HepG2 (cell line): ENCODE data around the gene EPHX1. TPM values are rescaled to one million over a fixed set of nuclear protein-coding genes. Genes with fewer than 3 reads are reported as not detected.

Experiments
- AKNA ChIP-seq: sonication (generic); formaldehyde crosslinking; IDR thresholded peaks from 2 replicates; pipeline ENCODE4 v1.4.0; 2020; ENCODE audit warnings: missing genetic modification reagents, borderline replicate concordance
- ETV5 ChIP-seq: IDR thresholded peaks from 2 replicates; pipeline ENCODE4 v1.6.1; 2018; ENCODE audit warnings: missing biosample characterization, missing genetic modification reagents, inconsistent platforms, borderline replicate concordance
- MAFG ChIP-seq: sonication (generic); formaldehyde crosslinking; IDR thresholded peaks from 2 replicates; pipeline ENCODE4 v1.5.1; 2020; ENCODE audit warnings: mild to moderate bottlenecking, missing genetic modification reagents
- MAX ChIP-seq: IDR thresholded peaks from 2 replicates; pipeline ENCODE4 v1.6.1; 2012; ENCODE audit warnings: inconsistent platforms
- NFE2 ChIP-seq: sonication (generic); formaldehyde crosslinking; IDR thresholded peaks from 2 replicates; pipeline ENCODE4 v1.4.0; 2020; ENCODE audit warnings: missing genetic modification reagents
- PAWR ChIP-seq: sonication (generic); formaldehyde crosslinking; IDR thresholded peaks from 2 replicates; pipeline ENCODE4 v1.4.0; 2020; ENCODE audit warnings: missing genetic modification reagents, mild to moderate bottlenecking, borderline replicate concordance
- POLR2G ChIP-seq: fragments of 200-400 bp; formaldehyde crosslinking; IDR thresholded peaks from 2 replicates; pipeline ENCODE4 v1.6.1; 2018; ENCODE audit warnings: mild to moderate bottlenecking, low read depth, low read length, moderate library complexity
- TCF12 ChIP-seq, 2 experiments: fragments of 450-650 bp in 1 of 2; sonication (generic) in 1 of 2; formaldehyde crosslinking in 1 of 2; IDR thresholded peaks; 2 replicates each; pipeline versions ENCODE4 v1.6.1 to v1.8.0; 2017 to 2022; ENCODE audit warnings: antibody characterized with exemption in 1 of 2, mild to moderate bottlenecking in 1 of 2, missing genetic modification reagents in 1 of 2, moderate library complexity in 1 of 2
- THAP11 ChIP-seq: IDR thresholded peaks from 2 replicates; pipeline ENCODE4 v1.6.1; 2016; ENCODE audit warnings: missing biosample characterization, missing genetic modification reagents
- ZFP91 ChIP-seq: sonication (generic); formaldehyde crosslinking; IDR thresholded peaks from 2 replicates; pipeline ENCODE4 v1.9.0; 2022; ENCODE audit warnings: missing genetic modification reagents, mild to moderate bottlenecking, borderline replicate concordance
- ZNF33B ChIP-seq: sonication (generic); formaldehyde crosslinking; IDR thresholded peaks from 2 replicates; pipeline ENCODE4 v1.5.1; 2020; ENCODE audit warnings: mild to moderate bottlenecking, missing genetic modification reagents
- polyA plus RNA-seq, 8 experiments: library from polyadenylated mRNA; depleted of rRNA in 3 of 8; stranded (reverse) in 7 of 8; unstranded in 1 of 8; fragments of >200 nt; fragmentation: Illumina TruSeq in 4 of 8; extraction: Trizol in 4 of 8; gene quantifications; 2 replicates each; pipeline versions ENCODE4 v1.2.1 to v1.2.3, GENCODE V29; 2011 to 2016; ENCODE audit warnings: low read depth in 4 of 8, missing spikeins in 1 of 8, mixed read lengths in 1 of 8; ENCODE audit not compliant: insufficient read depth in 1 of 8
- total RNA-seq, 5 experiments: library from RNA; depleted of rRNA; stranded (reverse); fragments of >200 nt; fragmentation: Illumina TruSeq; extraction: Trizol; gene quantifications; 2 replicates each; pipeline ENCODE4 v1.2.3, GENCODE V29; 2016; ENCODE audit warnings: low read depth in 1 of 5
- TF ChIP-seq, protein P1 (sequence below): IDR thresholded peaks from 2 replicates; pipeline ENCODE4 v1.6.1; 2016; ENCODE audit warnings: missing compliant biosample characterization, missing genetic modification reagents, borderline replicate concordance
- TF ChIP-seq, protein P2 (sequence below): sonication (generic); formaldehyde crosslinking; conservative IDR thresholded peaks from 2 replicates; pipeline ENCODE4 v1.8.1; 2023; ENCODE audit warnings: missing genetic modification reagents
- TF ChIP-seq, protein P3 (sequence below): sonication (generic); formaldehyde crosslinking; IDR thresholded peaks from 2 replicates; pipeline ENCODE4 v1.8.0; 2022; ENCODE audit warnings: missing genetic modification reagents, mild to moderate bottlenecking, moderate library complexity, borderline replicate concordance

Gene EPHX1
- total and polyA plus RNA-seq, 2 of the 13 experiments (the other 11 are each of a cell fraction or from before 2014, with no cell fraction given), result 27.7 to 36.5 TPM

DNA sequence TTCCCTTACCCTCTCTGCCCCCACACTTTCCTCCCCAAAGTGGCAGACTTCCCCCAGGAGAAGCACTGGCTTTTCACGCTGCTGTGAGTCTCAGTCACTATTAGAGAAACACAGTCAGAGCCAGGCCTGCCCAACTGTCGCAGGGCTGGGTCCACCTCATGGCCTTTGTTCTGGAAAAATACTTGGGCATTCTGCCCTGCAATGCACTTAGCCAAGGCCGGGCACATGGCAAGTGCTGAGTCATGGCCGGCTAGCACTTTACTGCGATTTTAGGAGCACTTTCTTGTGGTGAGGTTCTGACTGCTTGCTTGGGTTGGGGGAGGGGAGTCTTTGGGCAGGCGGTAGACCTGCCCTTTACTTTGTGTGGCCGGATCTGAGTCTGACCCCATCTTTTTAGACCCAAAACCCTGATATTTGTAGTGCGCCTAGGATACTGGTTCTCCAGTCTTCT, 7.7 kb downstream of the EPHX1 start (continued):
- TF ChIP-seq MAX (peak; percentile 69), NFE2 (CRISPR knock-in tag) (peak; percentile 92), TCF12 (IDR thresholded peaks at IDR 0.05) (no peak), TCF12 (CRISPR knock-in tag; IDR thresholded peaks at IDR 0.05) (no peak), ETV5 (CRISPR knock-in tag) (no peak), THAP11 (CRISPR knock-in tag) (no peak), ZFP91 (CRISPR knock-in tag) (no peak), POLR2G (no peak), ZNF33B (CRISPR knock-in tag) (no peak), MAFG (CRISPR knock-in tag) (peak; percentile 61), PAWR (CRISPR knock-in tag) (no peak), AKNA (no peak)
- TF ChIP-seq, protein P1, sequence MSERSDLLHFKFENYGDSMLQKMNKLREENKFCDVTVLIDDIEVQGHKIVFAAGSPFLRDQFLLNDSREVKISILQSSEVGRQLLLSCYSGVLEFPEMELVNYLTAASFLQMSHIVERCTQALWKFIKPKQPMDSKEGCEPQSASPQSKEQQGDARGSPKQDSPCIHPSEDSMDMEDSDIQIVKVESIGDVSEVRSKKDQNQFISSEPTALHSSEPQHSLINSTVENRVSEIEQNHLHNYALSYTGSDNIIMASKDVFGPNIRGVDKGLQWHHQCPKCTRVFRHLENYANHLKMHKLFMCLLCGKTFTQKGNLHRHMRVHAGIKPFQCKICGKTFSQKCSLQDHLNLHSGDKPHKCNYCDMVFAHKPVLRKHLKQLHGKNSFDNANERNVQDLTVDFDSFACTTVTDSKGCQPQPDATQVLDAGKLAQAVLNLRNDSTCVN (CRISPR knock-in tag), result peak; percentile 63; the same call in 1 of the 2 replicates
- TF ChIP-seq, protein P2, sequence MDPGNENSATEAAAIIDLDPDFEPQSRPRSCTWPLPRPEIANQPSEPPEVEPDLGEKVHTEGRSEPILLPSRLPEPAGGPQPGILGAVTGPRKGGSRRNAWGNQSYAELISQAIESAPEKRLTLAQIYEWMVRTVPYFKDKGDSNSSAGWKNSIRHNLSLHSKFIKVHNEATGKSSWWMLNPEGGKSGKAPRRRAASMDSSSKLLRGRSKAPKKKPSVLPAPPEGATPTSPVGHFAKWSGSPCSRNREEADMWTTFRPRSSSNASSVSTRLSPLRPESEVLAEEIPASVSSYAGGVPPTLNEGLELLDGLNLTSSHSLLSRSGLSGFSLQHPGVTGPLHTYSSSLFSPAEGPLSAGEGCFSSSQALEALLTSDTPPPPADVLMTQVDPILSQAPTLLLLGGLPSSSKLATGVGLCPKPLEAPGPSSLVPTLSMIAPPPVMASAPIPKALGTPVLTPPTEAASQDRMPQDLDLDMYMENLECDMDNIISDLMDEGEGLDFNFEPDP (CRISPR knock-in tag), result no peak
- TF ChIP-seq, protein P3, sequence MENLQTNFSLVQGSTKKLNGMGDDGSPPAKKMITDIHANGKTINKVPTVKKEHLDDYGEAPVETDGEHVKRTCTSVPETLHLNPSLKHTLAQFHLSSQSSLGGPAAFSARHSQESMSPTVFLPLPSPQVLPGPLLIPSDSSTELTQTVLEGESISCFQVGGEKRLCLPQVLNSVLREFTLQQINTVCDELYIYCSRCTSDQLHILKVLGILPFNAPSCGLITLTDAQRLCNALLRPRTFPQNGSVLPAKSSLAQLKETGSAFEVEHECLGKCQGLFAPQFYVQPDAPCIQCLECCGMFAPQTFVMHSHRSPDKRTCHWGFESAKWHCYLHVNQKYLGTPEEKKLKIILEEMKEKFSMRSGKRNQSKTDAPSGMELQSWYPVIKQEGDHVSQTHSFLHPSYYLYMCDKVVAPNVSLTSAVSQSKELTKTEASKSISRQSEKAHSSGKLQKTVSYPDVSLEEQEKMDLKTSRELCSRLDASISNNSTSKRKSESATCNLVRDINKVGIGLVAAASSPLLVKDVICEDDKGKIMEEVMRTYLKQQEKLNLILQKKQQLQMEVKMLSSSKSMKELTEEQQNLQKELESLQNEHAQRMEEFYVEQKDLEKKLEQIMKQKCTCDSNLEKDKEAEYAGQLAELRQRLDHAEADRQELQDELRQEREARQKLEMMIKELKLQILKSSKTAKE, result no peak
